Suprapubic skin (tissue), 4 donors: ENCODE results near the gene CRB1. TPM values are rescaled to one million over a fixed set of nuclear protein-coding genes. Genes with fewer than 3 reads are reported as not detected.

Experiments used
- DNase-seq, 2 donors: peaks; one replicate each; pipeline ENCODE4 v3.0.0-alpha.2; 2019; ENCODE audit warnings: low spot score in 2 of 2
- H3K27ac ChIP-seq: fragments of 200-600 bp; sonication (generic); one replicate; pipeline ENCODE4 v1.5.1; 2019
- H3K27me3 ChIP-seq: fragments of 200-600 bp; sonication (generic); one replicate; pipeline ENCODE4 v1.5.1; 2019
- H3K36me3 ChIP-seq: fragments of 200-600 bp; sonication (generic); one replicate; pipeline ENCODE4 v1.5.1; 2019
- H3K4me1 ChIP-seq: fragments of 200-600 bp; sonication (generic); one replicate; pipeline ENCODE4 v1.5.1; 2019
- H3K4me3 ChIP-seq: fragments of 200-600 bp; sonication (generic); one replicate; pipeline ENCODE4 v1.5.1; 2019; ENCODE audit warnings: mild to moderate bottlenecking
- H3K9me3 ChIP-seq: fragments of 200-600 bp; sonication (generic); one replicate; pipeline ENCODE4 v1.5.1; 2019
- EP300 ChIP-seq: sonication (generic); formaldehyde crosslinking; IDR thresholded peaks from one replicate; pipeline ENCODE4 v1.6.1; 2017; ENCODE audit warnings: antibody characterized with exemption
- POLR2A ChIP-seq, 2 donors: fragments of 450-650 bp; IDR thresholded peaks; one replicate each; pipeline ENCODE4 v1.6.1; 2017; ENCODE audit warnings: antibody characterized with exemption in 2 of 2, mild to moderate bottlenecking in 2 of 2, moderate library complexity in 2 of 2
- POLR2AphosphoS5 ChIP-seq, 3 donors: sonication (generic); formaldehyde crosslinking; IDR thresholded peaks; one replicate each; pipeline ENCODE4 v1.6.1; 2017; ENCODE audit warnings: antibody characterized with exemption in 3 of 3
- WGBS: methylation state at CpG from one replicate; pipeline ENCODE4 v1.1.5; 2018; 5-methylcytosine and 5-hydroxymethylcytosine counted together
- total RNA-seq, 4 donors: library from RNA; depleted of rRNA; stranded (reverse); fragments of >200 nt; gene quantifications; one replicate each; pipeline ENCODE4 v1.1.0, GENCODE V29; 2016
- TF ChIP-seq, protein P1 (sequence below), 2 donors: fragments of 200-600 bp in 1 of 2; fragments of 450-650 bp in 1 of 2; sonication (generic) in 1 of 2; IDR thresholded peaks; one replicate each; pipeline ENCODE4 v1.5.1; 2016 to 2019; ENCODE audit warnings: antibody characterized with exemption in 2 of 2, mild to moderate bottlenecking in 1 of 2, moderate library complexity in 1 of 2

CRB1 gene
- total RNA-seq, 4 donors from 2014 or later: 0.16 TPM; not detected in 3

DNA sequence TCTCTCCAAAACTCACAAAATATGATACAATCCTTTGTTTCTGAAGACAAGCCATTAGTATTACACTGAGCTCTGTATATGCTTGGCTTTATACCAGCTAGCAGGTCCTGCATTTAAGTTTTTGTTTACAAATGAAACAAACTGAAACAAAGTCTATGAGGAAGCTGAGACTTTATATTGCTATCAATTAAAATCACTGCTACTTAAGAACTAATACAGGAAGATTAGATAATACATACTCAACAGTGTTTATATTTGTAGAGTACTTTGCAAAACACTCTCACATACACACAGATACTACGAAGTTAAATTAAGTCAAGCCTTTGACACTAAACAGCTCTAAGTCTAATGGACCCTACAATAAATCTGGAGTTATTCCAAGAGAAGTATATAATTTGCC lies 247.4 kb downstream of the CRB1 start:
- Histone ChIP-seq H3K27ac (no peak overlapping the region), H3K4me1 (no peaks in the 10 kb centered on the region), H3K4me3 (no peak overlapping the region), H3K9me3 (no peaks in the 10 kb centered on the region), H3K27me3 (no peaks in the 10 kb centered on the region), H3K36me3 (peaks cover 4% of the 10 kb centered on the region)
- TF ChIP-seq EP300: no peak
- TF ChIP-seq, protein P1, sequence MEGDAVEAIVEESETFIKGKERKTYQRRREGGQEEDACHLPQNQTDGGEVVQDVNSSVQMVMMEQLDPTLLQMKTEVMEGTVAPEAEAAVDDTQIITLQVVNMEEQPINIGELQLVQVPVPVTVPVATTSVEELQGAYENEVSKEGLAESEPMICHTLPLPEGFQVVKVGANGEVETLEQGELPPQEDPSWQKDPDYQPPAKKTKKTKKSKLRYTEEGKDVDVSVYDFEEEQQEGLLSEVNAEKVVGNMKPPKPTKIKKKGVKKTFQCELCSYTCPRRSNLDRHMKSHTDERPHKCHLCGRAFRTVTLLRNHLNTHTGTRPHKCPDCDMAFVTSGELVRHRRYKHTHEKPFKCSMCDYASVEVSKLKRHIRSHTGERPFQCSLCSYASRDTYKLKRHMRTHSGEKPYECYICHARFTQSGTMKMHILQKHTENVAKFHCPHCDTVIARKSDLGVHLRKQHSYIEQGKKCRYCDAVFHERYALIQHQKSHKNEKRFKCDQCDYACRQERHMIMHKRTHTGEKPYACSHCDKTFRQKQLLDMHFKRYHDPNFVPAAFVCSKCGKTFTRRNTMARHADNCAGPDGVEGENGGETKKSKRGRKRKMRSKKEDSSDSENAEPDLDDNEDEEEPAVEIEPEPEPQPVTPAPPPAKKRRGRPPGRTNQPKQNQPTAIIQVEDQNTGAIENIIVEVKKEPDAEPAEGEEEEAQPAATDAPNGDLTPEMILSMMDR (IDR thresholded peaks at IDR 0.05): no peak
- TF ChIP-seq POLR2A (IDR thresholded peaks at IDR 0.05): no peak
- no peak for TF ChIP-seq POLR2AphosphoS5 (IDR thresholded peaks at IDR 0.05)
- no peak for DNase-seq
- WGBS: 85% methylated on average over 1 of the region's 1 CpG

DNA sequence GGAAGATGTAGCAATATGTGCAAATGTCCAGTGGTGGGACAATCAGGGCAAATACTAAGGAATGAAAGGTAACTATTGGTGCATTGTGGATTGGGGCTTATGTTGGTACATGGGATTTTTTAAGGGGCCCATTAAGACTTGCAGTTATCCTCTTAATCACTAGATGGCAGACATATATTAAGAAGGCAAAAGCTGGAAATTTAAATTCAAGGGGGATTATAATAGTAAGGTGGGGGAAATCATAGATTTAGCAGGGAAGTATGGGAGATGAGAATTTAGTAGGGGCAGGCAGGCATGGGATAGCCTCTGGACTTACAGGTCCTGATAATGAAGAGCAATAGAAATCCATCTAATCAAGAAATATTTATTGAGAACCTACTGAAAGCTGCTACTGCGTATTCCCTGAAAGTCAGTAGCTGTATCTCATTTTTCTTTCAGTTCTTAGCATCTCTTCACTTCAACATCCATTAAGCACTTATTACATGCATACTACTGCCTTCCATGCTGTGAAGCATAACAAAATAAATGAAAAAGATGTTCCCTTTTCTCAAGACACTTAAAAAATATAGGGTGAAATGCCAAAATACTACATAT lies 251.8 kb downstream of the CRB1 start:
- no peaks in the 10 kb centered on the region for H3K27me3 ChIP-seq
- TF ChIP-seq EP300: no peak
- TF ChIP-seq POLR2AphosphoS5 (IDR thresholded peaks at IDR 0.05): no peak
- TF ChIP-seq POLR2A (IDR thresholded peaks at IDR 0.05): no peak
- TF ChIP-seq, protein P1 (IDR thresholded peaks at IDR 0.05): no peak
- DNase-seq: no peak
- H3K36me3 ChIP-seq: no peaks in the 10 kb centered on the region
- H3K27ac ChIP-seq: no peak overlapping the region
- no peak overlapping the region for H3K4me3 ChIP-seq
- H3K9me3 ChIP-seq: no peaks in the 10 kb centered on the region
- H3K4me1 ChIP-seq: no peaks in the 10 kb centered on the region
- 91% methylated on average over 1 of the region's 1 CpG for WGBS

DNA sequence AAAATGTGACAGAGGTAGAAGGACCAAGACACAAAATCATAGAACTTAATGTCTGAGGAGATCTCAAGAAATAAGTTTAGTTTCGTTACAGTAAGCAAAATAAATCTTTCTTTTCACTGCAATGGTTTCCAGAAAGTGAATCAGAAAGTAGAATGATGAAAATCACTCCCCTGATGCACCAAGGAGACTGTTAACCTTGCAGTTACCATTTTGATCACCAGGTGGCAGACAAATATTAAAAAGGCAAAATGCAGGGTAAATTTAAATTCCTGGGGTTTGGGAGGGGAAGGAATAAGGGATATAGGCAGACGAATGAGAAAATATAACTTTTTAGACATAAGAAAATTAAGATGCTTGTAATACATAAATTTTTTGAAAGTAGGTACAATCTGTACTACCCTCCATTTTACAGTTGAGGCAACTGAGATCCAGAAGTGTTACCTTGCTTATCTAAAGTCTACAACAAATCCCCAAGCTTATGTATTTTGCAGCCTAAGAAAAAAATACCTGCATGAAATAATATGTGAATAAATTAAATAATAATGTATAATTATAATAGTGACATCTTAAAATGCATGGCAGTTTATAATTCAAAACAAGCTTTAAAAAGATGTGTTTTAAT lies 253.2 kb downstream of the CRB1 start:
- Histone ChIP-seq H3K4me3 (no peak overlapping the region), H3K9me3 (no peaks in the 10 kb centered on the region), H3K4me1 (no peaks in the 10 kb centered on the region), H3K27me3 (no peaks in the 10 kb centered on the region), H3K27ac (no peak overlapping the region), H3K36me3 (no peaks in the 10 kb centered on the region)
- 34% methylated on average over 2 of the region's 2 CpGs for WGBS
- no peak for DNase-seq
- TF ChIP-seq POLR2A (IDR thresholded peaks at IDR 0.05) (no peak), EP300 (no peak), POLR2AphosphoS5 (IDR thresholded peaks at IDR 0.05) (no peak)
- TF ChIP-seq, protein P1 (IDR thresholded peaks at IDR 0.05): peak in 1 of 2 donors; percentile 28

DNA sequence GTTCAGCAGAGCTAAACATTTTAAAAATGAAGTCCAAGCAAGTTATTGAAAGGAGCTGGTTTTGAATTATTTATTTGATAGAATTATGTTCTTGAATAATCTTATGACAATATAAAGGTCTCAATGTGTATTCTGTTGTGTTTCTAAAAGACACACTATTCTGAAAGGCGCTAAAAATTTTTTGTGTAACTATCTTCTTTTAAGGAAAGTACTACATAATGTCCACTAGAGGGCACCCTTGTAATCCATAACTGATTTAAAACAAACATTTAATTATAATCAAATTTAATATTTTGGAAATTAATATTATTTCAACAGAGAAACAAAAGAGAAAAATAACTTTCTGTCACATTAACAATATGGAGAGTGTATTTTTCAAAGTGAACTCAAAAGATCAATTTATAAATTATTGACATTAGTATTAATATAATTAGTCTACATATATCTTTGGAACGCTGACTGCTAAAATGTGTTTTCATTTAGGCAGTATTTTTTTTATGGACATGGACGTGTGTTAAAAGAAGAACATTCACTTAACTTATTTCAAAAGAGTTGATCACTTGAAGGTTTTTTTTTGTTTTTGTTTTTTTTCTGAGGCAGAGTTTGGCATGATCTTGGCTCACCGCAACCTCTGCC lies 258.8 kb downstream of the CRB1 start:
- no peaks in the 10 kb centered on the region for H3K27me3 ChIP-seq
- 54% methylated on average over 4 of the region's 4 CpGs for WGBS
- H3K4me3 ChIP-seq: no peak overlapping the region
- no peaks in the 10 kb centered on the region for H3K9me3 ChIP-seq
- no peaks in the 10 kb centered on the region for H3K4me1 ChIP-seq
- H3K27ac ChIP-seq: no peak overlapping the region
- TF ChIP-seq, protein P1 (IDR thresholded peaks at IDR 0.05): peak in 1 of 2 donors; percentile 56
- TF ChIP-seq EP300: no peak
- TF ChIP-seq POLR2A (IDR thresholded peaks at IDR 0.05): no peak
- DNase-seq: no peak
- H3K36me3 ChIP-seq: no peaks in the 10 kb centered on the region

Other genes with a start within 250 kb of the CRB1 start
- not detected for gene F13B, start 201.0 kb upstream of the CRB1 start, total RNA-seq
- 10 to 100 TPM in 1 of 4 donors, 1 to 10 TPM in 3; 3.6 to 13.0 (median 5.6) TPM for gene ASPM, start 121.6 kb upstream of the CRB1 start, total RNA-seq
- 10 to 100 TPM in 2 of 4 donors, 1 to 10 TPM in 2; 7.4 to 10.9 (median 9.3) TPM for gene ZBTB41, start 67.0 kb upstream of the CRB1 start, total RNA-seq